SK-N-SH treated with all-trans-retinoic acid at 6 μM for 48 hours (cell line): ENCODE data around the gene BRD3.
A peak's percentile ranks its signal among the peaks of the same experiment; 100 is the strongest.

Source experiments
- ATAC-seq: fragments of 200-7000 bp; cut with Tn5 transposase; 3 replicates; pipeline ENCODE4 v1.9.1; 2020; ENCODE audit warnings: mild to moderate bottlenecking, moderate library complexity
- ARNTL ChIP-seq: fragments of 450-650 bp; formaldehyde crosslinking; IDR thresholded peaks from 2 replicates; pipeline ENCODE4 v1.5.0; 2020; ENCODE audit warnings: low read depth, mild to moderate bottlenecking, moderate library complexity, borderline replicate concordance
- BACH2 ChIP-seq: fragments of 250-450 bp; sonication (Bioruptor Pico); IDR thresholded peaks from 2 replicates; pipeline ENCODE4 v1.9.0; 2021; ENCODE audit warnings: mild to moderate bottlenecking, borderline replicate concordance
- CSDC2 ChIP-seq: fragments of 250-450 bp; sonication (Bioruptor Pico); IDR thresholded peaks from 2 replicates; pipeline ENCODE4 v1.5.0; 2020; ENCODE audit warnings: mild to moderate bottlenecking, moderate library complexity
- ESRRG ChIP-seq: fragments of 250-450 bp; sonication (Bioruptor Pico); IDR thresholded peaks from 2 replicates; pipeline ENCODE4 v1.6.1; 2021; ENCODE audit warnings: mild to moderate bottlenecking
- GLIS3 ChIP-seq: fragments of 250-450 bp; sonication (Bioruptor Pico); IDR thresholded peaks from 2 replicates; pipeline ENCODE4 v1.5.0; 2020; ENCODE audit warnings: mild to moderate bottlenecking, moderate library complexity
- ISL1 ChIP-seq: fragments of 250-450 bp; sonication (Bioruptor Pico); IDR thresholded peaks from 2 replicates; pipeline ENCODE4 v2.1.2; 2022; ENCODE audit warnings: mild to moderate bottlenecking, moderate library complexity
- OSR1 ChIP-seq: fragments of 250-450 bp; sonication (Bioruptor Pico); IDR thresholded peaks from 2 replicates; pipeline ENCODE4 v1.8.0; 2022; ENCODE audit warnings: moderate library complexity, mild to moderate bottlenecking, inconsistent platforms
- PPARA ChIP-seq: fragments of 250-450 bp; sonication (Bioruptor Pico); IDR thresholded peaks from 2 replicates; pipeline ENCODE4 v1.5.0; 2020; ENCODE audit warnings: mild to moderate bottlenecking, borderline replicate concordance
- RARB ChIP-seq: fragments of 250-450 bp; sonication (Bioruptor Pico); IDR thresholded peaks from 2 replicates; pipeline ENCODE4 v1.8.0; 2021; ENCODE audit warnings: mild to moderate bottlenecking, moderate library complexity
- SNAI2 ChIP-seq: fragments of 250-450 bp; sonication (Bioruptor Pico); IDR thresholded peaks from 2 replicates; pipeline ENCODE4 v1.5.0; 2020; ENCODE audit warnings: mild to moderate bottlenecking, moderate library complexity
- TCF4 ChIP-seq: fragments of 250-450 bp; sonication (Bioruptor Pico); IDR thresholded peaks from 2 replicates; pipeline ENCODE4 v1.8.0; 2021; ENCODE audit warnings: mild to moderate bottlenecking, moderate library complexity, borderline replicate concordance
- TOX ChIP-seq: fragments of 250-450 bp; sonication (Bioruptor Pico); IDR thresholded peaks from 2 replicates; pipeline ENCODE4 v1.8.0; 2021; ENCODE audit warnings: mild to moderate bottlenecking, moderate library complexity, borderline replicate concordance
- ZC3H10 ChIP-seq: fragments of 250-450 bp; sonication (Bioruptor Pico); IDR thresholded peaks from 2 replicates; pipeline ENCODE4 v1.5.1; 2021; ENCODE audit warnings: mild to moderate bottlenecking, moderate library complexity
- ZFP3 ChIP-seq: fragments of 250-450 bp; sonication (Bioruptor Pico); IDR thresholded peaks from 2 replicates; pipeline ENCODE4 v1.5.0; 2020; ENCODE audit warnings: mild to moderate bottlenecking, moderate library complexity
- ZFP30 ChIP-seq: fragments of 450-650 bp; formaldehyde crosslinking; IDR thresholded peaks from 2 replicates; pipeline ENCODE4 v1.5.0; 2022; ENCODE audit warnings: mild to moderate bottlenecking, moderate library complexity
- ZNF565 ChIP-seq: fragments of 450-650 bp; formaldehyde crosslinking; conservative IDR thresholded peaks from 2 replicates; pipeline ENCODE4 v1.5.0; 2020; ENCODE audit warnings: low read depth, mild to moderate bottlenecking, moderate library complexity
- ZNF70 ChIP-seq: fragments of 450-650 bp; formaldehyde crosslinking; IDR thresholded peaks from 2 replicates; pipeline ENCODE4 v1.5.0; 2020; ENCODE audit warnings: mild to moderate bottlenecking, moderate library complexity
- ZNF8 ChIP-seq: fragments of 450-650 bp; formaldehyde crosslinking; IDR thresholded peaks from 2 replicates; pipeline ENCODE4 v1.5.0; 2020; ENCODE audit warnings: mild to moderate bottlenecking, moderate library complexity
- TF ChIP-seq, protein P1 (sequence below): fragments of 250-450 bp; sonication (Bioruptor Pico); IDR thresholded peaks from 2 replicates; pipeline ENCODE4 v1.8.0; 2021; ENCODE audit warnings: low read depth, mild to moderate bottlenecking, moderate library complexity, borderline replicate concordance
- TF ChIP-seq, protein P2 (sequence below): fragments of 250-450 bp; sonication (Bioruptor Pico); IDR thresholded peaks from 2 replicates; pipeline ENCODE4 v1.8.0; 2020; ENCODE audit warnings: mild to moderate bottlenecking, moderate library complexity, borderline replicate concordance
- TF ChIP-seq, protein P3 (sequence below): fragments of 250-450 bp; sonication (Bioruptor Pico); IDR thresholded peaks from 2 replicates; pipeline ENCODE4 v1.5.1; 2021; ENCODE audit warnings: mild to moderate bottlenecking, moderate library complexity
- TF ChIP-seq, protein P4 (sequence below): fragments of 250-450 bp; sonication (Bioruptor Pico); IDR thresholded peaks from 2 replicates; pipeline ENCODE4 v1.5.0; 2020; ENCODE audit warnings: mild to moderate bottlenecking, moderate library complexity

The BRD3 gene

GRCh38 chr9:134069480-134070399 lies 1.9 kb upstream of the BRD3 start (continued):
- no peak for TF ChIP-seq ARNTL (CRISPR knock-in tag)

DNA sequence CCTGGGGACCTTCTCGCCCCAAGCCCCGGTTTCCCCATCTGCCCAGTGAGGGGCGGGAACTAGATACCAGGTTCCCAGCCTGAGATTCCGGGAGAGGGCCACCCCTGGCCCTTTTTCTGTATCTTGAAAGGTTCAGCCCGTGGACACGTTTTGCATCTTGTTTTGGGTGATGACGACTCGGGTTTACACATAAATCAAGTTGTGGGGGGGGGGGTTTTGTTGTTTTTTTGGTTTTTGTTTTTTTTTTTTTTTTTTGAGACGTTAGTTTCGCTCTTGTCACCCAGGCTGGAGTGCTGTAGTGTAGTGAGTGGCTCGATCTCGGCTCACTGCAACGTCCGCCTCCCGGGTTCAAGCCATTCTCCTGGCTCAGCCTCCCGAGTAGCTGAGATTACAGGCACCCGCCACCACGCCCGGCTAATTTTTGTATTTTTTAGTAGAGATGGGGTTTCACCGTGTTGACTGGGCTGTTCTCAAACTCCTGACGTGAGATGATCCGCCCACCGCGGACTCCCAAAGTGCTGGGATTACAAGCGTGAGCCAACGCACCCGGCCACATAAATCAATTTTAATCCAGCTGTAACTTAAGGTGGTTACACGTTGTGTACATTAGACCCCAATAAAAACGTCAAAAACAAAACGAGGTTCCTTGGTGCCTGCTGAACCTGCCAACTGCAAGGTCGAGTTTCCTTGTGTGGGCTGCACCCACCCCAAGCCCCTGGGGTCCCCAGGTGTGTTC lies 1.1 kb upstream of the BRD3 start:
- peak; percentile 22 for ATAC-seq
- no peak for TF ChIP-seq RARB (CRISPR knock-in tag)
- TF ChIP-seq, protein P1, sequence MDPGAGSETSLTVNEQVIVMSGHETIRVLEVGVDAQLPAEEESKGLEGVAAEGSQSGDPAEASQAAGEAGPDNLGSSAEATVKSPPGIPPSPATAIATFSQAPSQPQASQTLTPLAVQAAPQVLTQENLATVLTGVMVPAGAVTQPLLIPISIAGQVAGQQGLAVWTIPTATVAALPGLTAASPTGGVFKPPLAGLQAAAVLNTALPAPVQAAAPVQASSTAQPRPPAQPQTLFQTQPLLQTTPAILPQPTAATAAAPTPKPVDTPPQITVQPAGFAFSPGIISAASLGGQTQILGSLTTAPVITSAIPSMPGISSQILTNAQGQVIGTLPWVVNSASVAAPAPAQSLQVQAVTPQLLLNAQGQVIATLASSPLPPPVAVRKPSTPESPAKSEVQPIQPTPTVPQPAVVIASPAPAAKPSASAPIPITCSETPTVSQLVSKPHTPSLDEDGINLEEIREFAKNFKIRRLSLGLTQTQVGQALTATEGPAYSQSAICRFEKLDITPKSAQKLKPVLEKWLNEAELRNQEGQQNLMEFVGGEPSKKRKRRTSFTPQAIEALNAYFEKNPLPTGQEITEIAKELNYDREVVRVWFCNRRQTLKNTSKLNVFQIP (CRISPR knock-in tag), result no peak
- TF ChIP-seq ZNF70 (CRISPR knock-in tag), result no peak

- no peak for ATAC-seq
- TF ChIP-seq, protein P2, sequence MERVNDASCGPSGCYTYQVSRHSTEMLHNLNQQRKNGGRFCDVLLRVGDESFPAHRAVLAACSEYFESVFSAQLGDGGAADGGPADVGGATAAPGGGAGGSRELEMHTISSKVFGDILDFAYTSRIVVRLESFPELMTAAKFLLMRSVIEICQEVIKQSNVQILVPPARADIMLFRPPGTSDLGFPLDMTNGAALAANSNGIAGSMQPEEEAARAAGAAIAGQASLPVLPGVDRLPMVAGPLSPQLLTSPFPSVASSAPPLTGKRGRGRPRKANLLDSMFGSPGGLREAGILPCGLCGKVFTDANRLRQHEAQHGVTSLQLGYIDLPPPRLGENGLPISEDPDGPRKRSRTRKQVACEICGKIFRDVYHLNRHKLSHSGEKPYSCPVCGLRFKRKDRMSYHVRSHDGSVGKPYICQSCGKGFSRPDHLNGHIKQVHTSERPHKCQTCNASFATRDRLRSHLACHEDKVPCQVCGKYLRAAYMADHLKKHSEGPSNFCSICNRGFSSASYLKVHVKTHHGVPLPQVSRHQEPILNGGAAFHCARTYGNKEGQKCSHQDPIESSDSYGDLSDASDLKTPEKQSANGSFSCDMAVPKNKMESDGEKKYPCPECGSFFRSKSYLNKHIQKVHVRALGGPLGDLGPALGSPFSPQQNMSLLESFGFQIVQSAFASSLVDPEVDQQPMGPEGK, result no peak
- TF ChIP-seq ZNF565 (no peak), SNAI2 (CRISPR knock-in tag) (no peak), GLIS3 (CRISPR knock-in tag) (no peak), ZNF70 (CRISPR knock-in tag) (no peak), ZFP3 (no peak), ZNF8 (no peak), TCF4 (CRISPR knock-in tag) (no peak), BACH2 (CRISPR knock-in tag) (no peak), ESRRG (CRISPR knock-in tag) (no peak), ZFP30 (CRISPR knock-in tag) (no peak), PPARA (CRISPR knock-in tag) (no peak), ISL1 (CRISPR knock-in tag) (no peak), OSR1 (CRISPR knock-in tag) (no peak), TOX (CRISPR knock-in tag) (no peak), ZC3H10 (CRISPR knock-in tag) (no peak), ARNTL (CRISPR knock-in tag) (no peak), CSDC2 (no peak)
- TF ChIP-seq, protein P3, sequence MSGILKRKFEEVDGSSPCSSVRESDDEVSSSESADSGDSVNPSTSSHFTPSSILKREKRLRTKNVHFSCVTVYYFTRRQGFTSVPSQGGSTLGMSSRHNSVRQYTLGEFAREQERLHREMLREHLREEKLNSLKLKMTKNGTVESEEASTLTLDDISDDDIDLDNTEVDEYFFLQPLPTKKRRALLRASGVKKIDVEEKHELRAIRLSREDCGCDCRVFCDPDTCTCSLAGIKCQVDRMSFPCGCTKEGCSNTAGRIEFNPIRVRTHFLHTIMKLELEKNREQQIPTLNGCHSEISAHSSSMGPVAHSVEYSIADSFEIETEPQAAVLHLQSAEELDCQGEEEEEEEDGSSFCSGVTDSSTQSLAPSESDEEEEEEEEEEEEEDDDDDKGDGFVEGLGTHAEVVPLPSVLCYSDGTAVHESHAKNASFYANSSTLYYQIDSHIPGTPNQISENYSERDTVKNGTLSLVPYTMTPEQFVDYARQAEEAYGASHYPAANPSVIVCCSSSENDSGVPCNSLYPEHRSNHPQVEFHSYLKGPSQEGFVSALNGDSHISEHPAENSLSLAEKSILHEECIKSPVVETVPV (CRISPR knock-in tag), result no peak
- TF ChIP-seq, protein P4, sequence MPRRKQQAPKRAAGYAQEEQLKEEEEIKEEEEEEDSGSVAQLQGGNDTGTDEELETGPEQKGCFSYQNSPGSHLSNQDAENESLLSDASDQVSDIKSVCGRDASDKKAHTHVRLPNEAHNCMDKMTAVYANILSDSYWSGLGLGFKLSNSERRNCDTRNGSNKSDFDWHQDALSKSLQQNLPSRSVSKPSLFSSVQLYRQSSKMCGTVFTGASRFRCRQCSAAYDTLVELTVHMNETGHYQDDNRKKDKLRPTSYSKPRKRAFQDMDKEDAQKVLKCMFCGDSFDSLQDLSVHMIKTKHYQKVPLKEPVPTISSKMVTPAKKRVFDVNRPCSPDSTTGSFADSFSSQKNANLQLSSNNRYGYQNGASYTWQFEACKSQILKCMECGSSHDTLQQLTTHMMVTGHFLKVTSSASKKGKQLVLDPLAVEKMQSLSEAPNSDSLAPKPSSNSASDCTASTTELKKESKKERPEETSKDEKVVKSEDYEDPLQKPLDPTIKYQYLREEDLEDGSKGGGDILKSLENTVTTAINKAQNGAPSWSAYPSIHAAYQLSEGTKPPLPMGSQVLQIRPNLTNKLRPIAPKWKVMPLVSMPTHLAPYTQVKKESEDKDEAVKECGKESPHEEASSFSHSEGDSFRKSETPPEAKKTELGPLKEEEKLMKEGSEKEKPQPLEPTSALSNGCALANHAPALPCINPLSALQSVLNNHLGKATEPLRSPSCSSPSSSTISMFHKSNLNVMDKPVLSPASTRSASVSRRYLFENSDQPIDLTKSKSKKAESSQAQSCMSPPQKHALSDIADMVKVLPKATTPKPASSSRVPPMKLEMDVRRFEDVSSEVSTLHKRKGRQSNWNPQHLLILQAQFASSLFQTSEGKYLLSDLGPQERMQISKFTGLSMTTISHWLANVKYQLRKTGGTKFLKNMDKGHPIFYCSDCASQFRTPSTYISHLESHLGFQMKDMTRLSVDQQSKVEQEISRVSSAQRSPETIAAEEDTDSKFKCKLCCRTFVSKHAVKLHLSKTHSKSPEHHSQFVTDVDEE (CRISPR knock-in tag), result no peak
These were observed 644 bp downstream of the BRD3 start for GRCh38 chr9:134066913-134067851.
